ENCODE measurements around the gene P4HA1.

Gene P4HA1

GRCh38 chr10:72976886-72977285 is 119.8 kb downstream of the P4HA1 start:
- DNase-seq, result no peak

Data from T1000 (cell line).